Testis (tissue), 3 donors: ENCODE measurements around the gene SNN. TPM values are rescaled to one million over a fixed set of nuclear protein-coding genes. Genes with fewer than 3 reads are reported as not detected.

Source experiments
- DNase-seq: peaks from one replicate; pipeline ENCODE4 v3.0.0-alpha.2; 2019
- H3K27ac ChIP-seq, 2 donors: fragments of 200-600 bp; sonication (generic); one replicate each; pipeline ENCODE4 v1.5.1; 2019
- H3K27me3 ChIP-seq: fragments of 200-600 bp; sonication (generic); one replicate; pipeline ENCODE4 v1.5.1; 2019
- H3K36me3 ChIP-seq: fragments of 200-600 bp; sonication (generic); one replicate; pipeline ENCODE4 v1.5.1; 2017; ENCODE audit warnings: low read depth; ENCODE audit errors: missing control alignments
- H3K4me1 ChIP-seq: fragments of 200-600 bp; sonication (generic); one replicate; pipeline ENCODE4 v1.5.1; 2019
- H3K4me3 ChIP-seq, 2 donors: fragments of 200-600 bp; sonication (generic); one replicate each; pipeline ENCODE4 v1.5.1; 2017 to 2019
- H3K9me3 ChIP-seq: fragments of 200-600 bp; sonication (generic); one replicate; pipeline ENCODE4 v1.5.1; 2017
- POLR2A ChIP-seq: fragments of 450-650 bp; IDR thresholded peaks from one replicate; pipeline ENCODE4 v1.6.1; 2017; ENCODE audit warnings: antibody characterized with exemption, mild to moderate bottlenecking, moderate library complexity
- WGBS, 2 donors: methylation state at CpG; one replicate each; pipeline ENCODE4 v1.1.5; 2018; 5-methylcytosine and 5-hydroxymethylcytosine counted together
- intact Hi-C: fragments of 100-400 bp; cut with DNase I; formaldehyde crosslinking; loops from one replicate; pipeline ENCODE4 v1.15.1; 2023; ENCODE audit warnings: low total_unique reads
- polyA plus RNA-seq: library from polyadenylated mRNA; stranded (reverse); fragments of 350-450 nt; fragmentation: Illumina TruSeq; extraction: RNeasy Lipid Tissue Mini Kit (QIAGEN cat#74804); gene quantifications from one replicate; pipeline ENCODE4 v1.2.3, GENCODE V29; 2014; ENCODE audit warnings: low read depth, low replicate concordance; ENCODE audit not compliant: insufficient read depth
- total RNA-seq, 2 donors: library from RNA; depleted of rRNA; stranded (reverse); fragments of >200 nt; gene quantifications; one replicate each; pipeline ENCODE4 v1.2.3, GENCODE V29; 2016
- TF ChIP-seq, protein P1 (sequence below), 3 experiments: fragments of 450-650 bp in 2 of 3; fragments of 200-600 bp in 1 of 3; sonication (generic) in 1 of 3; IDR thresholded peaks; one replicate each; pipeline ENCODE4 v1.5.1; 2016 to 2019; ENCODE audit warnings: antibody characterized with exemption in 3 of 3, mild to moderate bottlenecking in 2 of 3, moderate library complexity in 1 of 3

SNN gene
- total and polyA plus RNA-seq, 3 donors from 2014 or later = 7.0 to 10.3 (median 10.1) TPM

DNA sequence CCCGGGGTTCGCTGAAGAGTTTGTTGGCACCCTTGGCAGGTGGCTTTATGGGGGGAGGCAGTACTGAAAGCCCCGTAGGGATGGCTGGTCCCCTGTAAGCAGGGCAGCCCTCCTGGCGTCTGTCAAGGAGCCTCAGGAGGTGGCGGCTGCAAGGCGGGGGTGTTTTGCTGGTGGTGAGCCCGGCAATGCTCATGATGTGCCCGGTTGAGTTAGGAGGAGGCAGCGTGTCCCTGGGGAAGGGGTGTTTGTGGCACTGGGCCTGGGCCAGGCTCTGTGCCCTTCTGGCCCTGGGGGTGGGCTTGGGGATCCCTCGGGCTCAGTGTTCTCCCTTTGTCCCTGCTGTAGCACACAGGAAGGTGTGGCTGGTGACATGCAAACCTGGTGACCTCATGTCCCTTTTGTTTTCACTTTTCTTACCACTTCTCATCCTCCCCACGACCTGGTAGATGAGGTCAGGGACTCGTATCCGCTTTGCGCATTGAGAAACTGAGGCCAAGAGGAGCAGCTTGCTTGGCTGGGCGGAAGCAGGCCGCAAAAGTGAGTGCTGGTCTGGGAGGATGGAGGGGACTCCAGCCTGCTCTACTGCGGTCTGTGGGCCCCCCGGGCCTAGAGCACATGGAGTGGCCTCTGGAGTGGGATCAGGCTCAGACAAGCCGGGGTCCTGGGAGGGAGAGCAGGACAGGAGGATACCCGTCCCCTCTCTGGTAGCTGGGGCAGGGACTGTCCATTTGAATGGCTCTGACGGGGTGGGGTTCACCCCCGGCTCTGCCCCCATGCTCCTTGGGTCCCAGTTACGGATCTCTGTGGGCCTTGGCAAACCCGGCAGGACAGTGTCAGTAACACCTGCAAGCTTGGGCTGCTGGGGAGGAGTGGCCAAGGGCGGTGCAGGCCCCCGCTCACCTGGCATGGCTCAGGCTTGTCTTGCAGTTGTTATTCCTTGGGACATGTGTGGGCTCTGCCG lies 2.2 kb downstream of the SNN start:
- WGBS, 2 donors = 70 to 71% methylated on average over 10 to 26 of the region's 27 CpGs
- no peak overlapping the region for H3K4me3 ChIP-seq
- peak overlapping the region; percentile 55 to 64 for H3K27ac ChIP-seq
- no peaks in the 10 kb centered on the region for H3K27me3 ChIP-seq
- H3K36me3 ChIP-seq = no peaks in the 10 kb centered on the region
- H3K9me3 ChIP-seq = no peaks in the 10 kb centered on the region
- TF ChIP-seq POLR2A = no peak
- TF ChIP-seq, protein P1, sequence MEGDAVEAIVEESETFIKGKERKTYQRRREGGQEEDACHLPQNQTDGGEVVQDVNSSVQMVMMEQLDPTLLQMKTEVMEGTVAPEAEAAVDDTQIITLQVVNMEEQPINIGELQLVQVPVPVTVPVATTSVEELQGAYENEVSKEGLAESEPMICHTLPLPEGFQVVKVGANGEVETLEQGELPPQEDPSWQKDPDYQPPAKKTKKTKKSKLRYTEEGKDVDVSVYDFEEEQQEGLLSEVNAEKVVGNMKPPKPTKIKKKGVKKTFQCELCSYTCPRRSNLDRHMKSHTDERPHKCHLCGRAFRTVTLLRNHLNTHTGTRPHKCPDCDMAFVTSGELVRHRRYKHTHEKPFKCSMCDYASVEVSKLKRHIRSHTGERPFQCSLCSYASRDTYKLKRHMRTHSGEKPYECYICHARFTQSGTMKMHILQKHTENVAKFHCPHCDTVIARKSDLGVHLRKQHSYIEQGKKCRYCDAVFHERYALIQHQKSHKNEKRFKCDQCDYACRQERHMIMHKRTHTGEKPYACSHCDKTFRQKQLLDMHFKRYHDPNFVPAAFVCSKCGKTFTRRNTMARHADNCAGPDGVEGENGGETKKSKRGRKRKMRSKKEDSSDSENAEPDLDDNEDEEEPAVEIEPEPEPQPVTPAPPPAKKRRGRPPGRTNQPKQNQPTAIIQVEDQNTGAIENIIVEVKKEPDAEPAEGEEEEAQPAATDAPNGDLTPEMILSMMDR (IDR thresholded peaks at IDR 0.05) = no peak
- intact Hi-C loops = no loop called here
- no peak for DNase-seq
- H3K4me1 ChIP-seq = peaks cover 40% of the 10 kb centered on the region

DNA sequence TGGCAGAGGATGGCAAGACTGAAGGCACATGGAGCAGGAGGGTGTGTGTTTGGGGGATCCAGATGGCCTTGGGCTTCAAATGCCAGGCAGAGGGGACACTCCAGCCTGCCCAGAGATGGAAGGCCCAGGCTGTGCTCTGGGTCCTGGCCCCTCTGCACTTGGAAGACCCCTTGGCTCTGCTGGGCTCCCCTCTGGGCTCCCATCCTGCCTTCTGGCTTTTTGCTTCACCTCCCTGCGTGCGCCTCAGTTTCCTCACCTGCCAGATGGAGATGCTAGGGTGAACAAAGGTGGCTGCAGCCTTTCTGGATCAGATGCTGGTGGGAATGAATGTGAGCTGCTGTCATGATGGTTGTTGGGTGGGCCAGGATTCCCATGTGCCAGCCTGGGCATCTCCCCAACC lies 3.0 kb downstream of the SNN start:
- no peak for DNase-seq
- peaks cover 40% of the 10 kb centered on the region for H3K4me1 ChIP-seq

DNA sequence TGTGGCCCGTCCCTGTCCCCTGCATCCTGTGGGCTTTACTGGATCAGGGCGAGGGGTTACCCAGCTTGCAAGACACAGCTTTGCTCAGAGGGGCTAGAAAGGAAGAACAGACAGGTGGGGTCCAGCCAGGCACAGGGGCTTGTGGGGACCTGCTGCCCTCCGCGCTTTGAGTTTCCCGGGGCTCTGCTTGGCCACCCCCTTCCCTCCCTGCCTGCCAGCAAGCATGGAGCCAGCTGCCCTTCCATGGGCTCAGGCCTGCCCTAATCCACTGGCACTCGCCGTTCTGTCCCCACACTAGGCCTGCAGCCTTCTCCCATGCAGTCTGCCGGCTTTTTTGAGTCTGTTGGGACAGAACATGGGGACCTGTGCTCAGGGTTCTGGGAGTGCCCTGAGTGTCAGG lies 3.4 kb downstream of the SNN start:
- 85 to 95% methylated on average over 8 of the region's 8 CpGs for WGBS, 2 donors
- no peak overlapping the region for H3K27ac ChIP-seq
- TF ChIP-seq POLR2A = no peak
- TF ChIP-seq, protein P1 (IDR thresholded peaks at IDR 0.05) = no peak
- no peaks in the 10 kb centered on the region for H3K27me3 ChIP-seq
- no peaks in the 10 kb centered on the region for H3K36me3 ChIP-seq
- no peak for DNase-seq
- H3K4me3 ChIP-seq = no peak overlapping the region
- peaks cover 40% of the 10 kb centered on the region for H3K4me1 ChIP-seq
- H3K9me3 ChIP-seq = no peaks in the 10 kb centered on the region
- intact Hi-C loops = no loop called here

More for the DNA sequence above, 3.0 kb downstream of the SNN start:
- 92 to 100% methylated on average over 2 of the region's 2 CpGs for WGBS, 2 donors
- Histone ChIP-seq H3K36me3 (no peaks in the 10 kb centered on the region), H3K4me3 (no peak overlapping the region), H3K9me3 (no peaks in the 10 kb centered on the region), H3K27me3 (no peaks in the 10 kb centered on the region), H3K27ac (no peak overlapping the region)
- intact Hi-C loops = no loop called here
- TF ChIP-seq, protein P1 (IDR thresholded peaks at IDR 0.05) = no peak
- TF ChIP-seq POLR2A = no peak

DNA sequence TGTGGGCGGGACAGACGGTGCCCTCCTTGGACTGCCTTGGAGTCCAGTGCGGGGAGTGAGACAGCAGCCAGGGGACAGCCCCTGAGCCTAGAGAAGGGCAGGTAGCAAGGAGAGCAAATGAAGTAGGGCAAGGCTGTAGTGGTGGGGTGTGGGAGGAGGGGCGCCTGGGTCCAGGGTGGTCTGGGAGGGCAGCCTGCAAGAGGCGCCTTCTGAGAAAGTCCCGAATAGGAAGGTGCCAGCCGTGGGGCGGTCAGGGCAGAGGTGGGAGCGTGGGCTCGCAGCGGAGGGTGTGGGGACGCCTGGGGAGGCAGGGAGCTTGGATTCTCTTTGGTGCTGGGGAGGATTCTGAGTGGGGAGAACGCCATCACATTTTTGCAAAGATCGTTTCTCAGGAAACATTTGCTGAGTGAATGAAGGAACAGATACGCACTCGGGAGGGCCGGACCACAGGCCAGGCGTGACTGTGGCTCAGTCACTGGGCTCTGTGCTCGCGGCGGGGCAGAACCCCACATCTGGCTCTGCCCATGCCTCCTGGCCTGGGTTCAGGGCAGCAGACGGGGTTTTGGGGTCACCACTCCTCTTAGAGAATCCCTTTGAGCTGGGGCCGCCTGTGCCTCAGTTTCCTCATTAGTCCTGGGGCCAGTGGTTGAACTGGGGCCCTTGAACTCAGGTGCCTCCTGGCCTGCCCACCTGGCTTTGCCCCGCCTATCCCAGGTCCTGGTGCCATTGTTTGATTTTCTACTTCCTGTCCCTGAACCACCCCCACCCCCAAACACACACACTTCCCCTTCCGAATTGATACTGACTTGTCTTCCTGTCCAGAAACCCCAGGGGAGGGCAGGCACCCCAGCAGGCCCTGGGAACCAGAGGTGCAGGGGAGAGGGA lies 4.2 kb downstream of the SNN start:
- H3K4me3 ChIP-seq = no peak overlapping the region
- peaks cover 40% of the 10 kb centered on the region for H3K4me1 ChIP-seq
- TF ChIP-seq, protein P1 (IDR thresholded peaks at IDR 0.05) = no peak
- no peak for TF ChIP-seq POLR2A
- intact Hi-C loops = no loop called here
- no peaks in the 10 kb centered on the region for H3K27me3 ChIP-seq
- 89 to 92% methylated on average over 22 to 25 of the region's 25 CpGs for WGBS, 2 donors
- H3K9me3 ChIP-seq = no peaks in the 10 kb centered on the region
- H3K27ac ChIP-seq = peak overlapping the region in 1 of 2 donors; percentile 25
- no peak for DNase-seq
- no peaks in the 10 kb centered on the region for H3K36me3 ChIP-seq
